GM12878 (cell line): ENCODE results near the gene WDR86. TPM values are rescaled to one million over a fixed set of nuclear protein-coding genes. Genes with fewer than 3 reads are reported as not detected.

Experiments used
- ATAC-seq: fragments of 200-7000 bp; cut with Tn5 transposase; 3 replicates; pipeline ENCODE4 v1.9.1; 2020; ENCODE audit warnings: mild to moderate bottlenecking, moderate library complexity
- BruUV-seq: library from RNA; stranded (reverse); fragments of 400-500 nt; replicated peaks from 2 replicates; lab custom pipeline; 2021; lab: Mats Ljungman, UMichigan
- CTCF ChIA-PET: fragments of 300-600 bp; sonication (Branson Sonifier 250); formaldehyde crosslinking; extraction: SDS; loops from one replicate; lab custom pipeline; 2021; ENCODE audit warnings: inconsistent platforms; lab: Yijun Ruan, JAX
- POLR2A ChIA-PET: fragments of 350-600 bp; formaldehyde crosslinking; extraction: SDS; loops from one replicate; lab custom pipeline; 2021; ENCODE audit warnings: inconsistent platforms; lab: Charles Lee
- RAD21 ChIA-PET: fragments of 300-600 bp; sonication (Branson Sonifier 250); formaldehyde crosslinking; loops from one replicate; lab custom pipeline; 2023; ENCODE audit warnings: antibody characterized with exemption; ENCODE audit not compliant: unreplicated experiment; lab: Charles Lee
- SMC1A ChIA-PET: fragments of 300-600 bp; sonication (Branson Sonifier 250); formaldehyde crosslinking; loops from one replicate; lab custom pipeline; 2023; ENCODE audit not compliant: unreplicated experiment, uncharacterized antibody; lab: Charles Lee
- DNase-seq: peaks from one replicate; pipeline ENCODE4 v3.0.0-alpha.2; 2011; ENCODE audit warnings: low read depth, low spot score
- FAIRE-seq: peaks from 3 replicates; lab custom pipeline; 2011; peaks lifted over from hg19 to GRCh38; lab: Jason Lieb, UNC
- H2AFZ ChIP-seq: 2 replicates; pipeline ENCODE4 v1.6.0; 2011; ENCODE audit warnings: low read depth, low read length, control low read depth; ENCODE audit not compliant: control insufficient read depth
- H3K27ac ChIP-seq: 2 replicates; pipeline ENCODE4 v1.5.1; 2011; ENCODE audit warnings: control low read depth; ENCODE audit not compliant: control insufficient read depth, insufficient read depth
- H3K27me3 ChIP-seq, 2 experiments: replicated peaks in 1 of 2; 2 replicates each; pipeline versions ENCODE4 v1.6.0 to v1.6.1; 2011; ENCODE audit warnings: low read length in 1 of 2; ENCODE audit not compliant: control insufficient read depth in 2 of 2, insufficient read depth in 2 of 2
- H3K36me3 ChIP-seq, 2 experiments: 2 replicates each; pipeline ENCODE4 v1.5.1; 2011; ENCODE audit warnings: low read length in 1 of 2; ENCODE audit not compliant: control insufficient read depth in 2 of 2, insufficient read depth in 2 of 2
- H3K4me1 ChIP-seq: 2 replicates; pipeline ENCODE4 v1.6.1; 2011; ENCODE audit warnings: mild to moderate bottlenecking, low read length, moderate library complexity, mixed read lengths; ENCODE audit not compliant: control insufficient read depth, insufficient read depth
- H3K4me2 ChIP-seq: 2 replicates; pipeline ENCODE4 v1.6.0; 2011; ENCODE audit warnings: control low read depth; ENCODE audit not compliant: control insufficient read depth, insufficient read depth
- H3K4me3 ChIP-seq: fragments of 200-600 bp; sonication (generic); 2 replicates; pipeline ENCODE4 v1.5.1; 2016
- H3K79me2 ChIP-seq: 2 replicates; pipeline ENCODE4 v1.6.0; 2011; ENCODE audit warnings: low read length; ENCODE audit not compliant: control insufficient read depth, insufficient read depth
- H3K9ac ChIP-seq: 2 replicates; pipeline ENCODE4 v1.8.0; 2011; ENCODE audit warnings: low read length, control low read depth, mixed read lengths; ENCODE audit not compliant: control insufficient read depth, insufficient read depth
- H3K9me3 ChIP-seq: replicated peaks from 3 replicates; pipeline ENCODE4 v1.5.1; 2011; ENCODE audit warnings: mild to moderate bottlenecking, low read length; ENCODE audit not compliant: control insufficient read depth, insufficient read depth
- H4K20me1 ChIP-seq: 2 replicates; pipeline ENCODE4 v1.6.0; 2011; ENCODE audit not compliant: control insufficient read depth, insufficient read depth
- CREM ChIP-seq: IDR thresholded peaks from 2 replicates; pipeline ENCODE4 v1.6.1; 2014; ENCODE audit warnings: antibody characterized with exemption, low read depth
- DPF2 ChIP-seq: fragments of 450-650 bp; IDR thresholded peaks from 2 replicates; pipeline ENCODE4 v1.6.1; 2017; ENCODE audit warnings: mild to moderate bottlenecking
- FOXK2 ChIP-seq: fragments of 450-650 bp; IDR thresholded peaks from 2 replicates; pipeline ENCODE4 v1.6.1; 2017; ENCODE audit warnings: mild to moderate bottlenecking, moderate library complexity
- IKZF1 ChIP-seq: fragments of 450-650 bp; conservative IDR thresholded peaks from 2 replicates; pipeline ENCODE4 v1.6.1; 2017; ENCODE audit warnings: antibody characterized with exemption, mild to moderate bottlenecking
- KDM1A ChIP-seq: fragments of 200-600 bp; sonication (generic); IDR thresholded peaks from 2 replicates; pipeline ENCODE4 v1.6.1; 2016; ENCODE audit warnings: borderline replicate concordance
- MEF2A ChIP-seq: IDR thresholded peaks from 2 replicates; pipeline ENCODE4 v1.6.1; 2011; ENCODE audit warnings: low read depth, mild to moderate bottlenecking, low read length, moderate library complexity; ENCODE audit not compliant: insufficient read depth
- MXI1 ChIP-seq: fragments of 150-350 bp; IDR thresholded peaks from 2 replicates; pipeline ENCODE4 v1.6.1; 2011; ENCODE audit warnings: low read depth, mild to moderate bottlenecking, inconsistent platforms, low read length, improper control_type of control experiment
- PBX3 ChIP-seq: IDR thresholded peaks from 2 replicates; pipeline ENCODE4 v1.6.1; 2011; ENCODE audit warnings: mild to moderate bottlenecking, low read depth, low read length, moderate library complexity; ENCODE audit not compliant: insufficient replicate concordance
- RB1 ChIP-seq: fragments of 450-650 bp; formaldehyde crosslinking; IDR thresholded peaks from 2 replicates; pipeline ENCODE4 v1.6.1; 2017; ENCODE audit warnings: mild to moderate bottlenecking, borderline replicate concordance
- SP1 ChIP-seq: IDR thresholded peaks from one replicate; pipeline ENCODE4 v1.6.1; 2011; ENCODE audit warnings: low read depth, low read length
- SREBF2 ChIP-seq: IDR thresholded peaks from 2 replicates; pipeline ENCODE4 v1.6.1; 2012; ENCODE audit warnings: mild to moderate bottlenecking, low read length
- TCF3 ChIP-seq: IDR thresholded peaks from 2 replicates; pipeline ENCODE4 v1.6.1; 2012; ENCODE audit warnings: low read depth, mild to moderate bottlenecking, low read length, borderline replicate concordance; ENCODE audit not compliant: insufficient read depth
- ZNF687 ChIP-seq: fragments of 450-650 bp; IDR thresholded peaks from 2 replicates; pipeline ENCODE4 v1.6.1; 2017; ENCODE audit warnings: mild to moderate bottlenecking, moderate library complexity
- WGBS: methylation state at CpG from one replicate; pipeline ENCODE4 v1.1.6; 2016; ENCODE audit warnings: low lambda C conversion rate; ENCODE audit not compliant: insufficient replicate concordance, insufficient coverage; ENCODE audit errors: missing lambda C conversion rate; 5-methylcytosine and 5-hydroxymethylcytosine counted together
- in situ Hi-C: fragments of 300-500 bp; cut with MboI; formaldehyde crosslinking; loops from 9 replicates; pipeline ENCODE4 v1.14.3; 2018; ENCODE audit warnings: mixed read lengths
- intact Hi-C: fragments of 100-400 bp; cut with micrococcal nuclease; formaldehyde crosslinking; loops from one replicate; pipeline ENCODE4 v1.14.2; 2022; ENCODE audit not compliant: unreplicated experiment
- polyA plus RNA-seq, 11 experiments: library from polyadenylated mRNA; depleted of rRNA in 4 of 11; unstranded in 6 of 11; stranded (reverse) in 5 of 11; fragments of >200 nt; fragmentation: Nextera tagmentation in 4 of 11; fragmentation: Illumina TruSeq in 1 of 11; extraction: Ambion mirVana in 4 of 11; extraction: Trizol in 1 of 11; gene quantifications; 1 replicate in 1 of 11; 2 replicates in 10 of 11; pipeline versions ENCODE4 v1.2.1 to v1.2.3, GENCODE V29; 2011 to 2016; ENCODE audit warnings: inconsistent platforms in 2 of 11, missing spikeins in 2 of 11, low read depth in 1 of 11
- total RNA-seq, 4 experiments: library from RNA; depleted of rRNA in 3 of 4; stranded (reverse); fragments of >200 nt in 3 of 4; fragmentation: Illumina TruSeq in 1 of 4; extraction: Trizol in 1 of 4; gene quantifications; 2 replicates each; pipeline versions ENCODE4 v1.2.1 to v1.2.3, GENCODE V29; 2013 to 2021

Gene WDR86
- total and polyA plus RNA-seq, 10 of the 15 experiments (the other 5 are each of a cell fraction or from before 2014, with no cell fraction given), result 0.05 to 0.19 (median 0.15) TPM; not detected in 7

- no TSS peak for BruUV-seq
- POLR2A ChIA-PET, result interaction anchor here (0.6 to 3.2 kb wide), 4 partner anchors 10 to 1633 kb away, joined by 3 to 18 read pairs (median 6); no protein-coding TSS in a partner anchor
- intact Hi-C loops, result loop anchor here (1.0 to 5.0 kb wide), 3 partner anchors 9 to 176 kb away; partner anchors contain the start of genes ABCF2 and RHEB
- Histone ChIP-seq H4K20me1 (no peaks in the 10 kb centered on the region), H3K36me3 (peaks cover 0 to 10% of the 10 kb centered on the region in 2 experiments; a peak in 2 of 4 replicates), H3K9me3 (peaks cover 3% of the 10 kb centered on the region; the same call in 2 of the 3 replicates), H2AFZ (peak within 1 kb of the TSS; percentile 13), H3K4me1 (peaks cover 25% of the 10 kb centered on the region), H3K9ac (peak within 1 kb of the TSS; percentile 68; the same call in 1 of the 2 replicates), H3K79me2 (peaks cover 21% of the 10 kb centered on the region), H3K4me2 (peak within 1 kb of the TSS; percentile 74), H3K27ac (peak within 1 kb of the TSS; percentile 81), H3K4me3 (peak within 1 kb of the TSS; percentile 65), H3K27me3 (no peaks in the 10 kb centered on the region)
- in situ Hi-C loops, result no loop called here
- peak; percentile 75 for FAIRE-seq
- CTCF ChIA-PET, result interaction anchor here (0.6 to 7.5 kb wide), 4 partner anchors 10 to 291 kb away, joined by 3 to 73 read pairs (median 38); no protein-coding TSS in a partner anchor
- RAD21 ChIA-PET, result interaction anchor here (0.7 to 3.3 kb wide), 4 partner anchors 10 to 291 kb away, joined by 3 to 23 read pairs (median 6); no protein-coding TSS in a partner anchor
- 4% methylated on average over 45 of the region's 72 CpGs for WGBS
- ATAC-seq, result peak; percentile 80
- no peak for DNase-seq
- SMC1A ChIA-PET, result interaction anchor here (3.1 to 6.3 kb wide), 2 partner anchors 10 to 25 kb away, joined by 27 to 58 read pairs; no protein-coding TSS in a partner anchor
- TF ChIP-seq MEF2A (no peak), SREBF2 (no peak), TCF3 (no peak), RB1 (no peak), PBX3 (no peak), IKZF1 (peak; percentile 61), DPF2 (peak; percentile 73; the same call in 1 of the 2 replicates), FOXK2 (no peak; the same call in 1 of the 2 replicates), SP1 (no peak), CREM (0 out of 2 replicates have a peak, but pooled peaks have one; percentile 19), MXI1 (no peak), KDM1A (no peak), ZNF687 (peak; percentile 72)
These were observed 68.3 kb downstream of the WDR86 start, which contains the start of gene NUB1 for GRCh38 chr7:151341357-151342101. NUB1 (plus strand) TSS chr7:151341812; CDS start chr7:151345350, 3,538 bp downstream.
